Measurements from ENCODE around the gene ABCC4.

- TF ChIP-seq CTCF (IDR thresholded peaks at IDR 0.05) = no peak
- no peak for TF ChIP-seq POLR2A (IDR thresholded peaks at IDR 0.05)
Observed at GRCh38 chr13:95174517-95174916, 126.7 kb downstream of the ABCC4 start.
